HepG2 (cell line): ENCODE measurements around the gene RAB3B. TPM values are rescaled to one million over a fixed set of nuclear protein-coding genes. Genes with fewer than 3 reads are reported as not detected.

Experiments used
- ATAC-seq: fragments of 200-7000 bp; cut with Tn5 transposase; 3 replicates; pipeline ENCODE4 v1.9.1; 2020; ENCODE audit warnings: mild to moderate bottlenecking, moderate library complexity
- BruUV-seq: library from RNA; stranded (reverse); fragments of 400-500 nt; replicated peaks from 2 replicates; lab custom pipeline; 2021; lab: Mats Ljungman, UMichigan
- CTCF ChIA-PET: fragments of 300-600 bp; formaldehyde crosslinking; extraction: SDS; loops from one replicate; lab custom pipeline; 2021; ENCODE audit warnings: low total read pairs, inconsistent platforms, low intra/inter-chr PET ratio; lab: Yijun Ruan, JAX
- POLR2A ChIA-PET: fragments of 350-600 bp; sonication (Branson Sonifier 250); formaldehyde crosslinking; loops from one replicate; lab custom pipeline; 2020; ENCODE audit warnings: antibody characterized with exemption, inconsistent platforms; lab: Yijun Ruan, JAX
- DNase-seq: peaks from one replicate; pipeline ENCODE4 v3.0.0-alpha.2; 2015; ENCODE audit warnings: low spot score
- FAIRE-seq: peaks from 3 replicates; lab custom pipeline; 2011; peaks lifted over from hg19 to GRCh38; lab: Jason Lieb, UNC
- H2AFZ ChIP-seq: one replicate; pipeline ENCODE4 v1.6.1; 2011; ENCODE audit warnings: low read length, inconsistent platforms
- H3K27ac ChIP-seq: fragments of 300-600 bp; 3 replicates; pipeline ENCODE4 v1.8.0; 2011; ENCODE audit warnings: mixed run types, mild to moderate bottlenecking, mixed read lengths, low read length, inconsistent platforms; ENCODE audit not compliant: insufficient read depth; ENCODE audit errors: extremely low read length
- H3K27me3 ChIP-seq, 2 experiments: fragments of 200-600 bp in 1 of 2; 2 replicates in 1 of 2; 3 replicates in 1 of 2; pipeline versions ENCODE4 v1.6.0 to v1.8.0; 2011; ENCODE audit warnings: low read length in 2 of 2, mild to moderate bottlenecking in 2 of 2, moderate library complexity in 2 of 2, inconsistent platforms in 1 of 2; ENCODE audit not compliant: insufficient read depth in 2 of 2, control insufficient read depth in 1 of 2
- H3K36me3 ChIP-seq, 2 experiments: fragments of 200-600 bp in 1 of 2; replicated peaks in 1 of 2; 2 replicates in 1 of 2; 3 replicates in 1 of 2; pipeline versions ENCODE4 v1.5.1 to v1.8.0; 2011; ENCODE audit warnings: low read length in 2 of 2, inconsistent platforms in 1 of 2; ENCODE audit not compliant: insufficient read depth in 2 of 2, control insufficient read depth in 1 of 2
- H3K4me1 ChIP-seq: 2 replicates; pipeline ENCODE4 v1.5.1; 2012; ENCODE audit warnings: low read length, inconsistent platforms; ENCODE audit not compliant: insufficient read depth
- H3K4me2 ChIP-seq: 2 replicates; pipeline ENCODE4 v1.6.0; 2011; ENCODE audit warnings: low read depth, low read length, inconsistent platforms
- H3K4me3 ChIP-seq, 3 experiments: fragments of 200-600 bp in 1 of 3; sonication (generic), shearing (Covaris generic) in 1 of 3; replicated peaks in 1 of 3; 2 replicates each; pipeline ENCODE4 v1.5.1; 2011 to 2016; ENCODE audit warnings: low read length in 3 of 3, inconsistent platforms in 2 of 3, low read depth in 2 of 3, mild to moderate bottlenecking in 2 of 3, control low read depth in 1 of 3, mixed read lengths in 1 of 3; ENCODE audit not compliant: insufficient read depth in 1 of 3
- H3K79me2 ChIP-seq: one replicate; pipeline ENCODE4 v1.6.1; 2011; ENCODE audit warnings: low read length, inconsistent platforms; ENCODE audit not compliant: insufficient read depth
- H3K9ac ChIP-seq: 2 replicates; pipeline ENCODE4 v1.6.0; 2011; ENCODE audit warnings: mild to moderate bottlenecking, low read depth, low read length, inconsistent platforms; ENCODE audit not compliant: insufficient read depth
- H3K9me3 ChIP-seq: 2 replicates; pipeline ENCODE4 v1.5.1; 2012; ENCODE audit warnings: mild to moderate bottlenecking, low read length
- H4K20me1 ChIP-seq: 2 replicates; pipeline ENCODE4 v1.6.0; 2011; ENCODE audit warnings: inconsistent platforms, mild to moderate bottlenecking, low read length, moderate library complexity; ENCODE audit not compliant: insufficient read depth
- KLF6 ChIP-seq: IDR thresholded peaks from 2 replicates; pipeline ENCODE4 v1.8.0; 2016; ENCODE audit warnings: missing biosample characterization, missing genetic modification reagents
- RFXAP ChIP-seq: sonication (generic); formaldehyde crosslinking; IDR thresholded peaks from 2 replicates; pipeline ENCODE4 v1.4.0; 2020; ENCODE audit warnings: missing genetic modification reagents, borderline replicate concordance
- SRSF4 ChIP-seq: fragments of 200-400 bp; formaldehyde crosslinking; IDR thresholded peaks from one replicate; pipeline ENCODE4 v1.6.1; 2018; ENCODE audit warnings: mild to moderate bottlenecking, low read depth, low read length, moderate library complexity; ENCODE audit not compliant: poor library complexity, severe bottlenecking
- ZNF577 ChIP-seq: sonication (generic); formaldehyde crosslinking; IDR thresholded peaks from 2 replicates; pipeline ENCODE4 v1.4.0; 2020; ENCODE audit warnings: mild to moderate bottlenecking, low read depth, missing genetic modification reagents, borderline replicate concordance
- WGBS: methylation state at CpG from one replicate; pipeline ENCODE4 v1.1.6; 2017; ENCODE audit warnings: low lambda C conversion rate; 5-methylcytosine and 5-hydroxymethylcytosine counted together
- in situ Hi-C: cut with HindIII; loops from 2 replicates; pipeline ENCODE4 v1.10.0; 2017; ENCODE audit warnings: low pct_unique_long_range_greater_than_20kb; ENCODE audit not compliant: extremely low pct_ligation_motif_present
- intact Hi-C: fragments of 100-400 bp; cut with micrococcal nuclease; formaldehyde crosslinking; loops from one replicate; pipeline ENCODE4 v1.10.0; 2022; ENCODE audit not compliant: unreplicated experiment
- polyA plus RNA-seq, 8 experiments: library from polyadenylated mRNA; depleted of rRNA in 3 of 8; stranded (reverse) in 7 of 8; unstranded in 1 of 8; fragments of >200 nt; fragmentation: Illumina TruSeq in 4 of 8; extraction: Trizol in 4 of 8; gene quantifications; 2 replicates each; pipeline versions ENCODE4 v1.2.1 to v1.2.3, GENCODE V29; 2011 to 2016; ENCODE audit warnings: low read depth in 4 of 8, missing spikeins in 1 of 8, mixed read lengths in 1 of 8; ENCODE audit not compliant: insufficient read depth in 1 of 8
- total RNA-seq, 5 experiments: library from RNA; depleted of rRNA; stranded (reverse); fragments of >200 nt; fragmentation: Illumina TruSeq; extraction: Trizol; gene quantifications; 2 replicates each; pipeline ENCODE4 v1.2.3, GENCODE V29; 2016; ENCODE audit warnings: low read depth in 1 of 5
- TF ChIP-seq, protein P1 (sequence below): sonication (generic); formaldehyde crosslinking; conservative IDR thresholded peaks from 2 replicates; pipeline ENCODE4 v1.4.0; 2020; ENCODE audit warnings: missing genetic modification reagents
- TF ChIP-seq, protein P2 (sequence below): sonication (generic); formaldehyde crosslinking; IDR thresholded peaks from 2 replicates; pipeline ENCODE4 v1.8.0; 2022; ENCODE audit warnings: mild to moderate bottlenecking, missing genetic modification reagents, moderate library complexity
- TF ChIP-seq, protein P3 (sequence below): sonication (generic); formaldehyde crosslinking; IDR thresholded peaks from 2 replicates; pipeline ENCODE4 v1.4.0; 2020; ENCODE audit warnings: missing genetic modification reagents
- TF ChIP-seq, protein P4 (sequence below): sonication (generic); formaldehyde crosslinking; IDR thresholded peaks from 2 replicates; pipeline ENCODE4 v1.5.0; 2020; ENCODE audit warnings: missing genetic modification reagents
- TF ChIP-seq, protein P5 (sequence below): sonication (generic); formaldehyde crosslinking; IDR thresholded peaks from 2 replicates; pipeline ENCODE4 v1.5.0; 2020; ENCODE audit warnings: mild to moderate bottlenecking, missing genetic modification reagents

RAB3B gene
- total and polyA plus RNA-seq, 2 of the 13 experiments (the other 11 are each of a cell fraction or from before 2014, with no cell fraction given) = 1.0 to 1.2 TPM

DNA sequence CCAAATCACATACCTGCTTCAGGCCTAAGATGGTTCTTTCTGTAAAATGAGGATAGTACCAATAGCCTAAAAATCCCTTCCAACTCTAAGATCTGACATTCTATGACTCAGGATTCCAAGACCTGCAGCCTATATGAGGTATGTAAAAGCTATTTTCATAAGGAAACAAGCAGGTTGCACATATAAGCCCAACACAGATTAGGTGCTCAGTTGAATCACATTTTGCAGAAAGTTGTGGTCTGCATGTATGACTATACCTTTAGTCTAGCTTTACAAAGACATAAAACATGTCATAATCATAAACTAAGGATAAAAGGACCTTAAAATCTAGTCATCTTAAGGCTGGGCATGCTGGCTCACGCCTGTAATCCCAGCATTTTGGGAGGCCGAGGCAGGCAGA is 35.8 kb upstream of the RAB3B start:
- H4K20me1 ChIP-seq = no peaks in the 10 kb centered on the region
- H2AFZ ChIP-seq = no peak overlapping the region
- H3K9me3 ChIP-seq = no peaks in the 10 kb centered on the region
- peaks cover 36% of the 10 kb centered on the region for H3K4me1 ChIP-seq
- peaks cover 7 to 43% of the 10 kb centered on the region in 2 experiments for H3K36me3 ChIP-seq
- intact Hi-C loops = no loop called here
- FAIRE-seq = no peak
- H3K9ac ChIP-seq = no peak overlapping the region
- no peaks in the 10 kb centered on the region for H3K27me3 ChIP-seq
- in situ Hi-C loops = no loop called here
- BruUV-seq = no TSS peak
- no peak overlapping the region for H3K4me3 ChIP-seq
- no peak overlapping the region for H3K27ac ChIP-seq
- H3K4me2 ChIP-seq = no peak overlapping the region
- TF ChIP-seq RFXAP (CRISPR knock-in tag) = no peak
- TF ChIP-seq, all 625 proteins: peak for 0
- ChIA-PET POLR2A (no interaction called here), CTCF (no interaction called here)
- DNase-seq = no peak
- ATAC-seq = no peak
- 90% methylated on average over 2 of the region's 2 CpGs for WGBS
- H3K79me2 ChIP-seq = peaks cover 16% of the 10 kb centered on the region

DNA sequence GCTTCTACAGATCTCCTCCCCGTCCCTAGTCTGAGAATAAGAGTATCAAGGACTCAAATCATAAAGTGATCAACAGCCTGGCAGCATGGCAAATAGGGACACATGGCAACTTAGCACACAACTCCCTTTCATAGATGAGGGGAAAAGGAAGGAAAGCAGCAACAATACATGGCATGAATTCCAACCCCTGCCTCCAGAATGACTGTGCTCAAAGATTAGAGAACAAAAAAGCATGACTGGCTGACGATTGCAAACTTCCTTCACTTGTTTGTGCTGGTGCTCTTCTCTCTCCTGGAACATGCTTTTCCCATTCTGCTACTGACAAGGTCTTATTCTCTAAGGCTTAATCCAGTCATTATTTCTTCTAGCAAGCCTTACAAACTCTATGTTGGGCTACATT is 31.6 kb upstream of the RAB3B start:
- FAIRE-seq = no peak
- Histone ChIP-seq H3K27me3 (no peaks in the 10 kb centered on the region), H4K20me1 (no peaks in the 10 kb centered on the region), H3K4me2 (no peak overlapping the region), H3K4me3 (no peak overlapping the region), H3K4me1 (no peaks in the 10 kb centered on the region), H3K27ac (no peak overlapping the region), H2AFZ (no peak overlapping the region), H3K9me3 (no peaks in the 10 kb centered on the region), H3K36me3 (peaks cover 12 to 60% of the 10 kb centered on the region in 2 experiments), H3K79me2 (no peaks in the 10 kb centered on the region), H3K9ac (no peak overlapping the region)
- no TSS peak for BruUV-seq
- WGBS = 93% methylated on average over 2 of the region's 2 CpGs
- no peak for DNase-seq
- ATAC-seq = no peak
- ChIA-PET CTCF (no interaction called here), POLR2A (interaction anchor here (1.2 kb wide), 1 partner anchor 34 kb away, joined by 3 read pairs; the partner anchor contains the start of gene BTF3L4)
- in situ Hi-C loops (no loop called here), intact Hi-C loops (no loop called here)
- TF ChIP-seq ZNF577 = no peak
- TF ChIP-seq, protein P1, sequence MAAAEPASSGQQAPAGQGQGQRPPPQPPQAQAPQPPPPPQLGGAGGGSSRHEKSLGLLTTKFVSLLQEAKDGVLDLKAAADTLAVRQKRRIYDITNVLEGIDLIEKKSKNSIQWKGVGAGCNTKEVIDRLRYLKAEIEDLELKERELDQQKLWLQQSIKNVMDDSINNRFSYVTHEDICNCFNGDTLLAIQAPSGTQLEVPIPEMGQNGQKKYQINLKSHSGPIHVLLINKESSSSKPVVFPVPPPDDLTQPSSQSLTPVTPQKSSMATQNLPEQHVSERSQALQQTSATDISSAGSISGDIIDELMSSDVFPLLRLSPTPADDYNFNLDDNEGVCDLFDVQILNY (CRISPR knock-in tag) = no peak
- no peak for TF ChIP-seq SRSF4
- TF ChIP-seq, protein P2, sequence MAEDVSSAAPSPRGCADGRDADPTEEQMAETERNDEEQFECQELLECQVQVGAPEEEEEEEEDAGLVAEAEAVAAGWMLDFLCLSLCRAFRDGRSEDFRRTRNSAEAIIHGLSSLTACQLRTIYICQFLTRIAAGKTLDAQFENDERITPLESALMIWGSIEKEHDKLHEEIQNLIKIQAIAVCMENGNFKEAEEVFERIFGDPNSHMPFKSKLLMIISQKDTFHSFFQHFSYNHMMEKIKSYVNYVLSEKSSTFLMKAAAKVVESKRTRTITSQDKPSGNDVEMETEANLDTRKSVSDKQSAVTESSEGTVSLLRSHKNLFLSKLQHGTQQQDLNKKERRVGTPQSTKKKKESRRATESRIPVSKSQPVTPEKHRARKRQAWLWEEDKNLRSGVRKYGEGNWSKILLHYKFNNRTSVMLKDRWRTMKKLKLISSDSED (CRISPR knock-in tag) = no peak
- TF ChIP-seq, protein P3, sequence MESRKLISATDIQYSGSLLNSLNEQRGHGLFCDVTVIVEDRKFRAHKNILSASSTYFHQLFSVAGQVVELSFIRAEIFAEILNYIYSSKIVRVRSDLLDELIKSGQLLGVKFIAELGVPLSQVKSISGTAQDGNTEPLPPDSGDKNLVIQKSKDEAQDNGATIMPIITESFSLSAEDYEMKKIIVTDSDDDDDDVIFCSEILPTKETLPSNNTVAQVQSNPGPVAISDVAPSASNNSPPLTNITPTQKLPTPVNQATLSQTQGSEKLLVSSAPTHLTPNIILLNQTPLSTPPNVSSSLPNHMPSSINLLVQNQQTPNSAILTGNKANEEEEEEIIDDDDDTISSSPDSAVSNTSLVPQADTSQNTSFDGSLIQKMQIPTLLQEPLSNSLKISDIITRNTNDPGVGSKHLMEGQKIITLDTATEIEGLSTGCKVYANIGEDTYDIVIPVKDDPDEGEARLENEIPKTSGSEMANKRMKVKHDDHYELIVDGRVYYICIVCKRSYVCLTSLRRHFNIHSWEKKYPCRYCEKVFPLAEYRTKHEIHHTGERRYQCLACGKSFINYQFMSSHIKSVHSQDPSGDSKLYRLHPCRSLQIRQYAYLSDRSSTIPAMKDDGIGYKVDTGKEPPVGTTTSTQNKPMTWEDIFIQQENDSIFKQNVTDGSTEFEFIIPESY = no peak
- TF ChIP-seq KLF6 = no peak
- TF ChIP-seq, protein P4, sequence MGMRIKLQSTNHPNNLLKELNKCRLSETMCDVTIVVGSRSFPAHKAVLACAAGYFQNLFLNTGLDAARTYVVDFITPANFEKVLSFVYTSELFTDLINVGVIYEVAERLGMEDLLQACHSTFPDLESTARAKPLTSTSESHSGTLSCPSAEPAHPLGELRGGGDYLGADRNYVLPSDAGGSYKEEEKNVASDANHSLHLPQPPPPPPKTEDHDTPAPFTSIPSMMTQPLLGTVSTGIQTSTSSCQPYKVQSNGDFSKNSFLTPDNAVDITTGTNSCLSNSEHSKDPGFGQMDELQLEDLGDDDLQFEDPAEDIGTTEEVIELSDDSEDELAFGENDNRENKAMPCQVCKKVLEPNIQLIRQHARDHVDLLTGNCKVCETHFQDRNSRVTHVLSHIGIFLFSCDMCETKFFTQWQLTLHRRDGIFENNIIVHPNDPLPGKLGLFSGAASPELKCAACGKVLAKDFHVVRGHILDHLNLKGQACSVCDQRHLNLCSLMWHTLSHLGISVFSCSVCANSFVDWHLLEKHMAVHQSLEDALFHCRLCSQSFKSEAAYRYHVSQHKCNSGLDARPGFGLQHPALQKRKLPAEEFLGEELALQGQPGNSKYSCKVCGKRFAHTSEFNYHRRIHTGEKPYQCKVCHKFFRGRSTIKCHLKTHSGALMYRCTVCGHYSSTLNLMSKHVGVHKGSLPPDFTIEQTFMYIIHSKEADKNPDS = no peak
- TF ChIP-seq, protein P5, sequence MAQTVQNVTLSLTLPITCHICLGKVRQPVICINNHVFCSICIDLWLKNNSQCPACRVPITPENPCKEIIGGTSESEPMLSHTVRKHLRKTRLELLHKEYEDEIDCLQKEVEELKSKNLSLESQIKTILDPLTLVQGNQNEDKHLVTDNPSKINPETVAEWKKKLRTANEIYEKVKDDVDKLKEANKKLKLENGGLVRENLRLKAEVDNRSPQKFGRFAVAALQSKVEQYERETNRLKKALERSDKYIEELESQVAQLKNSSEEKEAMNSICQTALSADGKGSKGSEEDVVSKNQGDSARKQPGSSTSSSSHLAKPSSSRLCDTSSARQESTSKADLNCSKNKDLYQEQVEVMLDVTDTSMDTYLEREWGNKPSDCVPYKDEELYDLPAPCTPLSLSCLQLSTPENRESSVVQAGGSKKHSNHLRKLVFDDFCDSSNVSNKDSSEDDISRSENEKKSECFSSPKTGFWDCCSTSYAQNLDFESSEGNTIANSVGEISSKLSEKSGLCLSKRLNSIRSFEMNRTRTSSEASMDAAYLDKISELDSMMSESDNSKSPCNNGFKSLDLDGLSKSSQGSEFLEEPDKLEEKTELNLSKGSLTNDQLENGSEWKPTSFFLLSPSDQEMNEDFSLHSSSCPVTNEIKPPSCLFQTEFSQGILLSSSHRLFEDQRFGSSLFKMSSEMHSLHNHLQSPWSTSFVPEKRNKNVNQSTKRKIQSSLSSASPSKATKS (CRISPR knock-in tag) = no peak
